ENCODE measurements around the gene GRM7.

DNA sequence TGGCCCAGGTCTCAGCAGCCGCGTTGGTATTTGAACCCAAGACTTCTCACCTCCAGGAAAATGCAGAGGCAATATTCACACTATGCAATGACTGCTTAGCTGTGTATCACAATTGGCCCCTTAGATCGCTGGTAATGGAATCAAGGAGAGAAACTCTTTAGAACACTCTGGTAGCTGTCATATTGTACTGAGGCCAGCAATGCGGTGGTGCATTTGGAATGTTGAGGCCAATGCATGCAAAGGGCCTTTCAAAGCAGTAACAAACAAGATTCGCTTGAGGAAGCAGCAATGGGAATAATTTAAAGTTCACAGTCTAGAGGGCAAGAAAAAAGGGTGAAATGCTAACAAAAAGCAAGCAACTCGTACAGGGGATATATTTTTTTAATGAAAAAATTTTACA, 764.1 kb downstream of the GRM7 start:
- TF ChIP-seq, protein P1, sequence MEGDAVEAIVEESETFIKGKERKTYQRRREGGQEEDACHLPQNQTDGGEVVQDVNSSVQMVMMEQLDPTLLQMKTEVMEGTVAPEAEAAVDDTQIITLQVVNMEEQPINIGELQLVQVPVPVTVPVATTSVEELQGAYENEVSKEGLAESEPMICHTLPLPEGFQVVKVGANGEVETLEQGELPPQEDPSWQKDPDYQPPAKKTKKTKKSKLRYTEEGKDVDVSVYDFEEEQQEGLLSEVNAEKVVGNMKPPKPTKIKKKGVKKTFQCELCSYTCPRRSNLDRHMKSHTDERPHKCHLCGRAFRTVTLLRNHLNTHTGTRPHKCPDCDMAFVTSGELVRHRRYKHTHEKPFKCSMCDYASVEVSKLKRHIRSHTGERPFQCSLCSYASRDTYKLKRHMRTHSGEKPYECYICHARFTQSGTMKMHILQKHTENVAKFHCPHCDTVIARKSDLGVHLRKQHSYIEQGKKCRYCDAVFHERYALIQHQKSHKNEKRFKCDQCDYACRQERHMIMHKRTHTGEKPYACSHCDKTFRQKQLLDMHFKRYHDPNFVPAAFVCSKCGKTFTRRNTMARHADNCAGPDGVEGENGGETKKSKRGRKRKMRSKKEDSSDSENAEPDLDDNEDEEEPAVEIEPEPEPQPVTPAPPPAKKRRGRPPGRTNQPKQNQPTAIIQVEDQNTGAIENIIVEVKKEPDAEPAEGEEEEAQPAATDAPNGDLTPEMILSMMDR (IDR thresholded peaks at IDR 0.05): no peak
- TF ChIP-seq POLR2A (IDR thresholded peaks at IDR 0.05): no peak
